Small intestine (tissue), 7 donors: ENCODE data around the gene PHF21A. TPM values are rescaled to one million over a fixed set of nuclear protein-coding genes. Genes with fewer than 3 reads are reported as not detected.

ENCODE experiments used
- DNase-seq, 2 donors: peaks; one replicate each; pipeline versions ENCODE4 v3.0.0 to v3.0.0-alpha.2; 2013
- FAIRE-seq: peaks from 2 replicates; lab custom pipeline; 2012; peaks lifted over from hg19 to GRCh38; lab: Jason Lieb, UNC
- H3K27ac ChIP-seq, 3 donors: one replicate each; pipeline ENCODE4 v1.5.1; 2013; ENCODE audit warnings: low read length in 2 of 3, mild to moderate bottlenecking in 2 of 3, control low read depth in 1 of 3, inconsistent platforms in 1 of 3, low read depth in 1 of 3, moderate library complexity in 1 of 3
- H3K27me3 ChIP-seq, 3 donors: one replicate each; pipeline ENCODE4 v1.6.1; 2013; ENCODE audit warnings: low read length in 3 of 3, inconsistent platforms in 1 of 3; ENCODE audit not compliant: control insufficient read depth in 3 of 3, insufficient read depth in 3 of 3
- H3K36me3 ChIP-seq, 3 donors: one replicate each; pipeline ENCODE4 v1.6.1; 2013; ENCODE audit warnings: low read length in 3 of 3, inconsistent platforms in 1 of 3, low read depth in 1 of 3, mild to moderate bottlenecking in 1 of 3, moderate library complexity in 1 of 3; ENCODE audit not compliant: control insufficient read depth in 3 of 3, insufficient read depth in 2 of 3
- H3K4me1 ChIP-seq, 3 donors: one replicate each; pipeline ENCODE4 v1.6.1; 2013; ENCODE audit warnings: low read length in 2 of 3, inconsistent platforms in 1 of 3, low read depth in 1 of 3, mild to moderate bottlenecking in 1 of 3, moderate library complexity in 1 of 3; ENCODE audit not compliant: control insufficient read depth in 3 of 3, insufficient read depth in 2 of 3
- H3K4me3 ChIP-seq, 3 donors: one replicate each; pipeline ENCODE4 v1.5.1; 2013; ENCODE audit warnings: low read length in 3 of 3, control low read depth in 1 of 3, inconsistent platforms in 1 of 3, low read depth in 1 of 3, mild to moderate bottlenecking in 1 of 3, moderate library complexity in 1 of 3
- H3K9me3 ChIP-seq, 2 donors: one replicate each; pipeline ENCODE4 v1.6.1; 2013; ENCODE audit warnings: low read depth in 1 of 2, low read length in 1 of 2; ENCODE audit not compliant: control insufficient read depth in 2 of 2, insufficient read depth in 1 of 2
- WGBS, 3 donors: extraction: QIAGEN DNeasy Blood & Tissue Kit; methylation state at CpG; one replicate each; pipeline ENCODE4 v1.1.7; 2013; 5-methylcytosine and 5-hydroxymethylcytosine counted together
- polyA plus RNA-seq, 4 donors: library from polyadenylated mRNA; stranded (reverse) in 3 of 4; unstranded in 1 of 4; fragments of 200-250 nt in 3 of 4; fragments of 120-200 nt in 1 of 4; gene quantifications; one replicate each; pipeline versions ENCODE4 v1.2.1 to v1.2.3, GENCODE V29; 2013
- donor health status: healthy with polysubstance abuse.
- donor health status: control.
- donor health status: control.
- donor health status: Bipolar disorder and iron deficiency.
- donor health status: healthy.

The PHF21A gene
- polyA plus RNA-seq, 4 donors = 4.9 to 22.6 (median 7.7) TPM

GRCh38 chr11:46050003-46050461 is 71.2 kb downstream of the PHF21A start:
- DNase-seq = no peak
- H3K4me3 ChIP-seq = no peak overlapping the region
- no peaks in the 10 kb centered on the region for H3K9me3 ChIP-seq
- peaks cover 0 to 3% (median 0%) of the 10 kb centered on the region in 3 donors for H3K36me3 ChIP-seq
- whole genome bisulfite sequencing, 3 donors = 71 to 90% (median 90%) methylated on average over 4 of the region's 4 CpGs
- H3K27ac ChIP-seq = no peak overlapping the region
- H3K27me3 ChIP-seq = no peaks in the 10 kb centered on the region
- FAIRE-seq = no peak
- no peaks in the 10 kb centered on the region for H3K4me1 ChIP-seq

- FAIRE-seq = no peak
- Histone ChIP-seq H3K4me1 (no peaks in the 10 kb centered on the region), H3K27me3 (no peaks in the 10 kb centered on the region), H3K36me3 (peaks cover 0 to 3% (median 0%) of the 10 kb centered on the region in 3 donors), H3K4me3 (no peak overlapping the region), H3K27ac (no peak overlapping the region), H3K9me3 (no peaks in the 10 kb centered on the region)
- DNase-seq = no peak
- 82 to 97% (median 86%) methylated on average over 7 of the region's 7 CpGs for WGBS, 3 donors
These were observed 71.8 kb downstream of the PHF21A start for GRCh38 chr11:46049325-46049897.

- DNase-seq (no peak), FAIRE-seq (no peak)
- 91 to 97% (median 94%) methylated on average over 1 of the region's 1 CpG for WGBS, 3 donors
- Histone ChIP-seq H3K9me3 (no peaks in the 10 kb centered on the region), H3K4me1 (no peaks in the 10 kb centered on the region), H3K27ac (no peak overlapping the region), H3K4me3 (no peak overlapping the region), H3K36me3 (peaks cover 0 to 2% (median 0%) of the 10 kb centered on the region in 3 donors), H3K27me3 (no peaks in the 10 kb centered on the region)
These were observed 73.1 kb downstream of the PHF21A start for GRCh38 chr11:46048198-46048597.

GRCh38 chr11:46047520-46047919 is 73.7 kb downstream of the PHF21A start:
- Histone ChIP-seq H3K36me3 (peaks cover 0 to 2% (median 0%) of the 10 kb centered on the region in 3 donors), H3K9me3 (no peaks in the 10 kb centered on the region), H3K27me3 (no peaks in the 10 kb centered on the region), H3K27ac (no peak overlapping the region), H3K4me3 (no peak overlapping the region), H3K4me1 (no peaks in the 10 kb centered on the region)
- DNase-seq = no peak
- FAIRE-seq = no peak

- no peaks in the 10 kb centered on the region for H3K9me3 ChIP-seq
- H3K4me3 ChIP-seq = no peak overlapping the region
- H3K36me3 ChIP-seq = peaks cover 0 to 2% (median 0%) of the 10 kb centered on the region in 3 donors
- WGBS, 3 donors = 92 to 96% (median 92%) methylated on average over 1 of the region's 1 CpG
- no peaks in the 10 kb centered on the region for H3K27me3 ChIP-seq
- no peaks in the 10 kb centered on the region for H3K4me1 ChIP-seq
- H3K27ac ChIP-seq = no peak overlapping the region
- no peak for FAIRE-seq
- no peak for DNase-seq
These were observed 75.4 kb downstream of the PHF21A start for GRCh38 chr11:46045811-46046210.

GRCh38 chr11:46044601-46045000 is 76.7 kb downstream of the PHF21A start:
- WGBS, 3 donors = 83 to 88% (median 88%) methylated on average over 2 of the region's 2 CpGs
- H3K27me3 ChIP-seq = no peaks in the 10 kb centered on the region
- H3K4me3 ChIP-seq = no peak overlapping the region
- no peaks in the 10 kb centered on the region for H3K9me3 ChIP-seq
- peaks cover 0 to 2% (median 0%) of the 10 kb centered on the region in 3 donors for H3K36me3 ChIP-seq
- no peaks in the 10 kb centered on the region for H3K4me1 ChIP-seq
- DNase-seq (no peak), FAIRE-seq (no peak)
- no peak overlapping the region for H3K27ac ChIP-seq

GRCh38 chr11:46039990-46040389 is 81.3 kb downstream of the PHF21A start:
- H3K36me3 ChIP-seq = no peaks in the 10 kb centered on the region
- H3K27ac ChIP-seq = no peak overlapping the region
- DNase-seq = no peak
- no peaks in the 10 kb centered on the region for H3K9me3 ChIP-seq
- no peaks in the 10 kb centered on the region for H3K27me3 ChIP-seq
- no peak for FAIRE-seq
- no peaks in the 10 kb centered on the region for H3K4me1 ChIP-seq
- H3K4me3 ChIP-seq = no peak overlapping the region

- 87 to 96% (median 89%) methylated on average over 3 of the region's 3 CpGs for WGBS, 3 donors
- H3K9me3 ChIP-seq = no peaks in the 10 kb centered on the region
- FAIRE-seq = no peak
- no peaks in the 10 kb centered on the region for H3K4me1 ChIP-seq
- no peak overlapping the region for H3K4me3 ChIP-seq
- no peak overlapping the region for H3K27ac ChIP-seq
- H3K36me3 ChIP-seq = peaks cover 0 to 4% (median 2%) of the 10 kb centered on the region in 3 donors
- no peak for DNase-seq
- no peaks in the 10 kb centered on the region for H3K27me3 ChIP-seq
These were observed 82.7 kb downstream of the PHF21A start for GRCh38 chr11:46038529-46038928.

GRCh38 chr11:46036969-46037368 is 84.3 kb downstream of the PHF21A start:
- Histone ChIP-seq H3K9me3 (no peaks in the 10 kb centered on the region), H3K27ac (no peak overlapping the region), H3K36me3 (peaks cover 0 to 4% (median 2%) of the 10 kb centered on the region in 3 donors), H3K4me3 (no peak overlapping the region), H3K4me1 (no peaks in the 10 kb centered on the region), H3K27me3 (no peaks in the 10 kb centered on the region)
- DNase-seq (no peak), FAIRE-seq (no peak)
- WGBS, 3 donors = 86 to 96% (median 95%) methylated on average over 2 of the region's 2 CpGs
